CD4-positive, alpha-beta T cell (primary cell): ENCODE results near the gene SPHK1. TPM values are rescaled to one million over a fixed set of nuclear protein-coding genes. Genes with fewer than 3 reads are reported as not detected.

ENCODE experiments used
- ATAC-seq: fragments of 200-7000 bp; cut with Tn5 transposase; one replicate; pipeline ENCODE4 v1.10.0; 2022; ENCODE audit warnings: mild to moderate bottlenecking; ENCODE audit not compliant: poor library complexity
- CTCF ChIA-PET: fragments of 350-600 bp; sonication (Branson Sonifier 250); formaldehyde crosslinking; loops from one replicate; lab custom pipeline; 2021; ENCODE audit warnings: antibody characterized with exemption, inconsistent platforms; lab: Charles Lee
- POLR2A ChIA-PET: fragments of 350-600 bp; sonication (Branson Sonifier 250); formaldehyde crosslinking; loops from one replicate; lab custom pipeline; 2021; ENCODE audit warnings: antibody characterized with exemption, inconsistent platforms; lab: Charles Lee
- DNase-seq, 14 experiments: peaks; one replicate each; pipeline ENCODE4 v3.0.0-alpha.2; 2013 to 2020; ENCODE audit warnings: mixed read lengths in 2 of 14
- H3K27ac ChIP-seq, 2 donors: one replicate each; pipeline versions ENCODE4 v1.5.1 to v1.7.0; 2013; ENCODE audit warnings: low read length in 2 of 2, low read depth in 1 of 2, mild to moderate bottlenecking in 1 of 2
- H3K27me3 ChIP-seq, 2 experiments: 1 replicate in 1 of 2; 2 replicates in 1 of 2; pipeline versions ENCODE4 v1.6.1 to v1.7.0; 2013; ENCODE audit warnings: low read length in 2 of 2, control low read depth in 1 of 2, mild to moderate bottlenecking in 1 of 2, moderate library complexity in 1 of 2; ENCODE audit not compliant: insufficient read depth in 2 of 2, control insufficient read depth in 1 of 2
- H3K36me3 ChIP-seq: one replicate; pipeline ENCODE4 v1.6.1; 2013; ENCODE audit warnings: low read length, control low read depth; ENCODE audit not compliant: insufficient read depth
- H3K4me1 ChIP-seq: one replicate; pipeline ENCODE4 v1.6.1; 2013; ENCODE audit warnings: low read length, control low read depth; ENCODE audit not compliant: insufficient read depth
- H3K4me3 ChIP-seq: one replicate; pipeline ENCODE4 v1.5.1; 2013; ENCODE audit warnings: mild to moderate bottlenecking, low read length, moderate library complexity
- H3K9me3 ChIP-seq, 2 experiments: 1 replicate in 1 of 2; 2 replicates in 1 of 2; pipeline versions ENCODE4 v1.6.1 to v1.7.0; 2013; ENCODE audit warnings: low read length in 2 of 2, mild to moderate bottlenecking in 2 of 2, control low read depth in 1 of 2, moderate library complexity in 1 of 2; ENCODE audit not compliant: control insufficient read depth in 1 of 2, insufficient read depth in 1 of 2
- H3K27ac Mint-ChIP-seq: one replicate; pipeline ENCODE4 v1.8.0; 2020; ENCODE audit warnings: mixed read lengths
- H3K27me3 Mint-ChIP-seq: one replicate; pipeline ENCODE4 v1.8.0; 2021; ENCODE audit warnings: mixed read lengths
- H3K36me3 Mint-ChIP-seq: one replicate; pipeline ENCODE4 v1.8.0; 2021; ENCODE audit warnings: low read depth, mixed read lengths
- H3K4me1 Mint-ChIP-seq: one replicate; pipeline ENCODE4 v1.8.0; 2021; ENCODE audit warnings: low read depth, mixed read lengths
- H3K4me3 Mint-ChIP-seq: one replicate; pipeline ENCODE4 v1.8.0; 2020; ENCODE audit warnings: mild to moderate bottlenecking, mixed read lengths
- H3K9me3 Mint-ChIP-seq: one replicate; pipeline ENCODE4 v1.8.0; 2020; ENCODE audit warnings: mixed read lengths
- intact Hi-C, 2 experiments: fragments of 100-400 bp; cut with DNase I in 1 of 2; cut with micrococcal nuclease in 1 of 2; formaldehyde crosslinking; loops; one replicate each; pipeline versions ENCODE4 v1.15.1 to v1.9.0; 2023 to 2025; cut with DNase I, micrococcal nuclease
- total RNA-seq, 174 experiments: library from RNA in 2 of 174; stranded (reverse) in 2 of 174; gene quantifications; one replicate each; pipeline ENCODE4 v1.2.3 and lab custom pipeline; 2021 to 2026
- TF ChIP-seq, protein P1 (sequence below): fragments of 200-600 bp; IDR thresholded peaks from one replicate; pipeline ENCODE4 v1.8.0; 2022; ENCODE audit warnings: antibody characterized with exemption, mild to moderate bottlenecking

The SPHK1 gene
- total RNA-seq, 2 experiments from 2014 or later = 0.45 to 1.1 TPM

DNA sequence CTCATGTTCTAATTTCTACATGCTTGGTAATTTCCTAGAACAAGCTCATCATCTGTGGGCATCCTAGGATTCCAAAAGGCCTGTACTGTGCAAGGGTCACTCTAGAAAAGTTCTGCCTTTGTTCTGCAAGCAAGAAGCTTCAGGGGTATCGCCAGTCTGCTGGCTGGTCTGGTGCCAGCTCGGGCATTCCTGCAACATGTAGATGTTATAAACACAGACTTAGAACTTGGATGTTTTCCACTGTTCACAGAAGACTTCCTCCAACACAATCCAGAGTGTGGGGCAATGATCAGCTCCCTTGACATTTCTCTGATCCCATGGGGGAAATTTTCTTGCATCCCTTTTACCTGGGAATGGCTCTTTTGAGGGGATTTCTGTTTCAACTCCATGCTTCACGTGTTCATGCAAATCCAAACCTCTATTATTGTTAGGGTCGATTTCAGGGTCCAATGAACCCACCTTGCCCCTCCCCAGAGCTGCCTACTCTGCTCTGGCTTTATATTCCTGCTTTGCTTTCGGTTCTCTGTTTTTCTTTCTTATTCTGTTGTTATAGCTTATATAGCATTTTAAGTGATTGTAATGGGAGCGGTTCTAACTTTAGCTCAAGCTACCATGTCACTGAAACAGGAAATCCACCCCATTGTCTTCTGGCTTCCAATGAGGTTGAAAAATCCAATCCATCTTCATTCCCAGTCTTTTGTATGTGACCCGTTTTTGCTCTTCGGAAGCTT is 43.3 kb downstream of the SPHK1 start:
- no peak for DNase-seq
- H3K27me3 Mint-ChIP-seq = no peaks in the 10 kb centered on the region
- Histone ChIP-seq H3K4me1 (no peaks in the 10 kb centered on the region), H3K36me3 (peaks cover 3% of the 10 kb centered on the region), H3K4me3 (no peak overlapping the region), H3K27ac (no peak overlapping the region), H3K27me3 (no peaks in the 10 kb centered on the region), H3K9me3 (no peaks in the 10 kb centered on the region)
- no peak overlapping the region for H3K27ac Mint-ChIP-seq
- H3K36me3 Mint-ChIP-seq = peaks cover 10% of the 10 kb centered on the region
- TF ChIP-seq, protein P1, sequence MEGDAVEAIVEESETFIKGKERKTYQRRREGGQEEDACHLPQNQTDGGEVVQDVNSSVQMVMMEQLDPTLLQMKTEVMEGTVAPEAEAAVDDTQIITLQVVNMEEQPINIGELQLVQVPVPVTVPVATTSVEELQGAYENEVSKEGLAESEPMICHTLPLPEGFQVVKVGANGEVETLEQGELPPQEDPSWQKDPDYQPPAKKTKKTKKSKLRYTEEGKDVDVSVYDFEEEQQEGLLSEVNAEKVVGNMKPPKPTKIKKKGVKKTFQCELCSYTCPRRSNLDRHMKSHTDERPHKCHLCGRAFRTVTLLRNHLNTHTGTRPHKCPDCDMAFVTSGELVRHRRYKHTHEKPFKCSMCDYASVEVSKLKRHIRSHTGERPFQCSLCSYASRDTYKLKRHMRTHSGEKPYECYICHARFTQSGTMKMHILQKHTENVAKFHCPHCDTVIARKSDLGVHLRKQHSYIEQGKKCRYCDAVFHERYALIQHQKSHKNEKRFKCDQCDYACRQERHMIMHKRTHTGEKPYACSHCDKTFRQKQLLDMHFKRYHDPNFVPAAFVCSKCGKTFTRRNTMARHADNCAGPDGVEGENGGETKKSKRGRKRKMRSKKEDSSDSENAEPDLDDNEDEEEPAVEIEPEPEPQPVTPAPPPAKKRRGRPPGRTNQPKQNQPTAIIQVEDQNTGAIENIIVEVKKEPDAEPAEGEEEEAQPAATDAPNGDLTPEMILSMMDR = no peak
- ChIA-PET CTCF (interaction anchor here (1.1 to 1.3 kb wide), 2 partner anchors 19 to 30 kb away, joined by 4 to 5 read pairs; no protein-coding TSS in a partner anchor), POLR2A (no interaction called here)
- peaks cover 26% of the 10 kb centered on the region for H3K4me1 Mint-ChIP-seq
- intact Hi-C loops = no loop called here
- H3K9me3 Mint-ChIP-seq = no peaks in the 10 kb centered on the region
- H3K4me3 Mint-ChIP-seq = no peak overlapping the region
- no peak for ATAC-seq

DNA sequence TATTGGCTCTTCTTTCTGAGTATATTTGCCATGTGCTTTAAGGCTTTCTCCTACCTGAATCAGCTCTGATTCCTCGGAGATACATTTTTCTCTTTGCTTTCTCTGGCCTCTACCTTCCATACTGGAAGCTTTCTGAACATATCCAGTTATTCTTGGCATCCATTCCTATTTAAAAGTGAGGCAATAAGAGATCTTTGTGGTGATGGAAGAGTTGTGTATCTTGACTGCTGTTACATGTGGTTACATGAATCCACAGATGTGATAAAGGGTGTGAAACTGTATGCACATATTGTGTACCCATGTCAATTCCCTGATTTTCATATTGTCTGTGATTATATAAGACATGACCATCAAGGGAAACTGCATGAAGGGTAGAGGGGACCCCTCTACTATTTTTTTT is 44.1 kb downstream of the SPHK1 start:
- no peak overlapping the region for H3K4me3 ChIP-seq
- H3K4me1 ChIP-seq = no peaks in the 10 kb centered on the region
- no peak overlapping the region for H3K27ac ChIP-seq
- ATAC-seq (no peak), DNase-seq (no peak)
- H3K4me1 Mint-ChIP-seq = peaks cover 32% of the 10 kb centered on the region
- H3K36me3 ChIP-seq = no peaks in the 10 kb centered on the region
- POLR2A ChIA-PET = no interaction called here
- no peak overlapping the region for H3K4me3 Mint-ChIP-seq
- CTCF ChIA-PET = no interaction called here
- intact Hi-C loops = no loop called here
- no peaks in the 10 kb centered on the region for H3K9me3 Mint-ChIP-seq
- H3K9me3 ChIP-seq = no peaks in the 10 kb centered on the region
- no peaks in the 10 kb centered on the region for H3K27me3 Mint-ChIP-seq
- no peaks in the 10 kb centered on the region for H3K27me3 ChIP-seq
- TF ChIP-seq, protein P1 = no peak
- H3K27ac Mint-ChIP-seq = no peak overlapping the region
- H3K36me3 Mint-ChIP-seq = peaks cover 5% of the 10 kb centered on the region

DNA sequence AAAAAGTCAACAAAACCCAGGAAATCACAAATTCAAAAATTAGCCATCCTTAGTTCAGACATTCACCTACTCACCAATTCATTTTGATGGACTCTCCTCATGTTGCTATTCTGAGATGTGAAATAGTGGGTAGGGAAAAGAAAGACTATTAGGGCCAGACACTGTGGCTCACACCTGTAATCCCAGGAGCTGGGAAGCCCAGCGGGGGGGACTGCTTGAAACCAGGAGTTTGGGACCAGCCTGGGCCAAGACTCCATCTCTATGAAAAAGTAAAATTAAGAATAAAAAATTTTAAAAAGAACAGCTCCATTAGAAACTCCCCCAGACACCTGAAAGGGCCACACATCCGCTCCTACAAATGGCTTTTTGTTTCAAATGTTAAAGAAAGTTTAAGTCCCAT is 47.1 kb downstream of the SPHK1 start:
- Mint-ChIP-seq H3K9me3 (no peaks in the 10 kb centered on the region), H3K36me3 (peaks cover 5% of the 10 kb centered on the region), H3K4me1 (peaks cover 38% of the 10 kb centered on the region), H3K27ac (no peak overlapping the region), H3K4me3 (no peak overlapping the region), H3K27me3 (no peaks in the 10 kb centered on the region)
- Histone ChIP-seq H3K27me3 (no peaks in the 10 kb centered on the region), H3K27ac (no peak overlapping the region), H3K4me3 (no peak overlapping the region), H3K4me1 (no peaks in the 10 kb centered on the region), H3K9me3 (no peaks in the 10 kb centered on the region), H3K36me3 (peaks cover 14% of the 10 kb centered on the region)
- POLR2A ChIA-PET = no interaction called here
- CTCF ChIA-PET = interaction anchor here (1.1 kb wide), 1 partner anchor 21 kb away, joined by 3 read pairs; the partner anchor contains the start of gene UBE2O
- ATAC-seq (no peak), DNase-seq (no peak)
- TF ChIP-seq, protein P1 = no peak
- intact Hi-C loops = no loop called here
